Measurements from ENCODE around the gene KRT2. TPM values are rescaled to one million over a fixed set of nuclear protein-coding genes. Genes with fewer than 3 reads are reported as not detected.

The KRT2 gene
- total and polyA plus RNA-seq, 10 of the 15 experiments (the other 5 are each of a cell fraction or from before 2014, with no cell fraction given), result 0.08 to 0.12 TPM; not detected in 8

- H3K9ac ChIP-seq (ENCODE audit: control insufficient read depth, insufficient read depth, low read length), result no peak overlapping the region
- H3K9me3 ChIP-seq (replicated peaks; ENCODE audit: control insufficient read depth, insufficient read depth, low read length), result no peaks in the 10 kb centered on the region
- SMC1A ChIA-PET (ENCODE audit: uncharacterized antibody, unreplicated experiment), result no interaction called here
- no peaks in the 10 kb centered on the region for H3K79me2 ChIP-seq (ENCODE audit: control insufficient read depth, insufficient read depth, low read length)
- no peak overlapping the region for H2AFZ ChIP-seq (ENCODE audit: control insufficient read depth, low read depth, low read length)
- no peaks in the 10 kb centered on the region for H3K4me1 ChIP-seq (ENCODE audit: control insufficient read depth, insufficient read depth, low read length)
- FAIRE-seq (no peak), DNase-seq (ENCODE audit: low read depth, low spot score) (no peak), ATAC-seq (no peak)
- H3K4me2 ChIP-seq (ENCODE audit: control insufficient read depth, insufficient read depth), result no peak overlapping the region
- CTCF ChIA-PET, result no interaction called here
- no peaks in the 10 kb centered on the region for H3K36me3 ChIP-seq (ENCODE audit: control insufficient read depth in 2 of 2, insufficient read depth in 2 of 2, low read length in 1 of 2)
- RAD21 ChIA-PET (ENCODE audit: unreplicated experiment), result no interaction called here
- intact Hi-C loops (cut with micrococcal nuclease; ENCODE audit: unreplicated experiment), result no loop called here
- no peaks in the 10 kb centered on the region for H4K20me1 ChIP-seq (ENCODE audit: control insufficient read depth, insufficient read depth)
- H3K27ac ChIP-seq (ENCODE audit: control insufficient read depth, insufficient read depth), result no peak overlapping the region
- H3K4me3 ChIP-seq, result no peak overlapping the region
- H3K27me3 ChIP-seq (replicated peaks in 1 of 2; ENCODE audit: control insufficient read depth in 2 of 2, insufficient read depth in 2 of 2, low read length in 1 of 2), result peaks cover 0 to 3% of the 10 kb centered on the region in 2 experiments; a peak in 3 of 4 replicates
- POLR2A ChIA-PET, result interaction anchor here (0.6 kb wide), 1 partner anchor 80 kb away, joined by 6 read pairs; no protein-coding TSS in a partner anchor
- WGBS (ENCODE audit: insufficient coverage, insufficient replicate concordance, low lambda C conversion rate, missing lambda C conversion rate), result 45% methylated on average over 9 of the region's 9 CpGs
- no peak for TF ChIP-seq EGR1 (IDR thresholded peaks at IDR 0.05; ENCODE audit: borderline replicate concordance in 1 of 2, low read depth in 2 of 2, low read length in 2 of 2)
- TF ChIP-seq MYC (IDR thresholded peaks at IDR 0.05; ENCODE audit: insufficient read depth, insufficient read length, insufficient replicate concordance, low read length, severe bottlenecking), result no peak
- no peak for TF ChIP-seq NR2C1 (IDR thresholded peaks at IDR 0.05)
- TF ChIP-seq LARP7 (IDR thresholded peaks at IDR 0.05), result no peak
- no peak for TF ChIP-seq REST (IDR thresholded peaks at IDR 0.05; ENCODE audit: low read depth, low read length)
- TF ChIP-seq PKNOX1 (IDR thresholded peaks at IDR 0.05), result no peak
- no peak for TF ChIP-seq FOXK2 (IDR thresholded peaks at IDR 0.05)
- no peak for TF ChIP-seq TBL1XR1 (IDR thresholded peaks at IDR 0.05; ENCODE audit: low read depth, low read length)
- no peak for TF ChIP-seq KDM1A (IDR thresholded peaks at IDR 0.05; ENCODE audit: borderline replicate concordance)
- no peak for TF ChIP-seq RBBP5 (conservative IDR thresholded peaks at IDR 0.05)
- TF ChIP-seq E2F4 (IDR thresholded peaks at IDR 0.05; ENCODE audit: low read depth, low read length), result no peak
- no peak for TF ChIP-seq SIN3A (IDR thresholded peaks at IDR 0.05; ENCODE audit: low read depth, low read length)
- no peak for TF ChIP-seq SUZ12 (IDR thresholded peaks at IDR 0.05; ENCODE audit: unreplicated experiment)
- no TSS peak for BruUV-seq (replicated peaks)
- in situ Hi-C loops (cut with MboI), result no loop called here
These were observed 36.1 kb downstream of the KRT2 start for GRCh38 chr12:52615912-52616311.

Data from GM12878 (cell line).